OCI-LY1 (cell line): Measurements from ENCODE around the gene ACTL9.

Experiments
- EZH2 ChIP-seq: fragments of 200-600 bp; sonication (generic), shearing (Covaris generic); IDR thresholded peaks from 2 replicates; pipeline ENCODE4 v1.8.0; 2017; ENCODE audit warnings: borderline replicate concordance, mixed run types, mild to moderate bottlenecking, antibody characterized with exemption, low read length, moderate library complexity, mixed read lengths
- TF ChIP-seq, protein P1 (sequence below): fragments of 200-600 bp; sonication (generic), shearing (Covaris generic); IDR thresholded peaks from 2 replicates; pipeline ENCODE4 v1.5.1; 2017; ENCODE audit warnings: mild to moderate bottlenecking, antibody characterized with exemption, low read length, moderate library complexity, mixed read lengths

DNA sequence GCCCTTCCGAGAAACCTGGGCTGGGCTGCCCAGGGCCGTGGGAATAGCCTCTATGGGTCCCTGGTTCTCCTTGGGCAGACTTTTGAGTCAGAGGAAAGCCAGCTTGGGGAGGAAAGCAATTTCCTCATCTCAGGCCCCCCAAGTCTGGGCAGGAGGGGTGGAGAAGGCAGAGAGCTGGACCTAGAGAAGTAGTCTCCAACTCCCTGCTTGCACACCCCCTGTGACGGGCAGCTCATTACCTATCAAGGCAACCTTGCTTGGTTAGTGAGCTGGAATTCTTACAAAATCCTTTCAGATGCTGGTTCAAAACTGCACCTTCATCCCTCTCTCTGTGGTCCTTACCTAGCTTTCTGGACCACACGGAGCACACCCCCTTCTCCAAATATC, 33.9 kb downstream of the ACTL9 start:
- TF ChIP-seq EZH2 = no peak
- TF ChIP-seq, protein P1, sequence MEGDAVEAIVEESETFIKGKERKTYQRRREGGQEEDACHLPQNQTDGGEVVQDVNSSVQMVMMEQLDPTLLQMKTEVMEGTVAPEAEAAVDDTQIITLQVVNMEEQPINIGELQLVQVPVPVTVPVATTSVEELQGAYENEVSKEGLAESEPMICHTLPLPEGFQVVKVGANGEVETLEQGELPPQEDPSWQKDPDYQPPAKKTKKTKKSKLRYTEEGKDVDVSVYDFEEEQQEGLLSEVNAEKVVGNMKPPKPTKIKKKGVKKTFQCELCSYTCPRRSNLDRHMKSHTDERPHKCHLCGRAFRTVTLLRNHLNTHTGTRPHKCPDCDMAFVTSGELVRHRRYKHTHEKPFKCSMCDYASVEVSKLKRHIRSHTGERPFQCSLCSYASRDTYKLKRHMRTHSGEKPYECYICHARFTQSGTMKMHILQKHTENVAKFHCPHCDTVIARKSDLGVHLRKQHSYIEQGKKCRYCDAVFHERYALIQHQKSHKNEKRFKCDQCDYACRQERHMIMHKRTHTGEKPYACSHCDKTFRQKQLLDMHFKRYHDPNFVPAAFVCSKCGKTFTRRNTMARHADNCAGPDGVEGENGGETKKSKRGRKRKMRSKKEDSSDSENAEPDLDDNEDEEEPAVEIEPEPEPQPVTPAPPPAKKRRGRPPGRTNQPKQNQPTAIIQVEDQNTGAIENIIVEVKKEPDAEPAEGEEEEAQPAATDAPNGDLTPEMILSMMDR = no peak
